ENCODE measurements around the gene ARHGEF6.
A peak's percentile ranks its signal among the peaks of the same experiment; 100 is the strongest.
"Not testable (repeated sequence)": the region's sequence is repeated elsewhere in the genome, so short reads cannot be mapped to it uniquely, and the experiment has no call there.

Gene ARHGEF6

DNA sequence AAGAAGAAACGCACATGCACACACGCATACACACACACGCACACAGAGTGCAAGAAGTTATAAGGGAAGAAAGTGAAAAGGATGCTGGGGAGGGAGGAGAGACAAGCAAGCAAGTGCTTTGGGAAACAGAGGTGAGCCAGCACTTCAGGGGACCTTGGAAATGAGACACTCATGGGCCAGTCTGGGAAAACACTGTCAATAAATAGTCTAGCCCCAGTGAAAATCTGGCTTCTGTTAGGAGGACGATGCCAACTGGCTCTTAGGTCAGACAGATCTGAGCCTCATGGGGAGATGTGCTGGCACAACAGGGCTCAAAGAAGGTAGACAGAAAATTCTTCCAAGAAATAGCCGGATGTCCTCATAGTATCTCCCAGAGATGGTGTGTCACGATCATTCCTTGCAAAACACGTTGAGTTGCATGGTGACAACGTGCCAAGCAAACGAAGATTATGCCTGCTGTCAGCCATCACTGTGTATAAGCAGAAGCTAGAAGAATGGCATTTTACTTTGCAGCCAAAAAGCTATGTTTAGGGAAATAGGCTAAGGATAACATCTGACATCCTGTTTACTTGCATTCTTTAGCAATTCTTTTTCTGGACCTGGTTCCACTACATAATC is 557 bp upstream of the ARHGEF6 start:
- no peak for DNase-seq

DNA sequence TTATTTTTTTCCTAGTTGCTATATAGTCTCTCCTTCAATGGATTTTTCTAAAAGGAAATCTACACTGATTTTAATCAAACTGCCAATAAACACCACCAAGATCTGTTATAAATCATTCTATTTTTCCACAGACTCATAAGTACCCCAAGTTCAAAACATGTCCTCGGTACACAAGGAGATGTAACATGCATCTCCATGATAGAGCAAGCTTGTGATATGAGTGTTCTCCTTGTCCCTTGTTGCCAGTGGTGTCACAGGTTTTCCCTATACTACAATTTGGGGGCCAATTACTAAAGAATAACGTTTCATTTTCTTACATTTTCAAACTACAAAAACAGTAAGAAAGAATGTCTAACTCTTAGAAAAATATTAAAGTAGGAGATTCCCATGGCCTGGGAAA is 491 bp downstream of the ARHGEF6 start:
- no peak for DNase-seq

DNA sequence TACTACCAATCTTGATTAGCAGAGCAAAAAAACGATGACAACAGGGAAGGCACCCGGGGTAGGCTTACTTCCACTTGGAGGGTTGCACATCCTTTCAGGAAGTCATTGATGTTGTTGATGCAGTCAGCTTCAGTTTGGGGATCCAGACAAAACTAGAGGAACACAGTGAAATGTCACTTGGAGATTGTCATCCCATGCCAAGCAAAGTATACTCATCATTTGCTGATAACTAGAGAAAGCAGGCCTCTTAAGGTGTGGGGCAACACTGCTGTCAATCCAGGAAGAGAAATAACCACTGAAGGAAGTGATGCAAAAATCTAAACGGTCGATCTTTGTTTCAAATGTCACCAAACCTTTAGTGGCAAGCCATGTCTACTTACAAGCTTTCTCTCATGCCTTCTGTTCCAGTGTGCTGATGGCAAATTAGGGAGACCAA is 1.4 kb downstream of the ARHGEF6 start:
- DNase-seq = no peak

DNA sequence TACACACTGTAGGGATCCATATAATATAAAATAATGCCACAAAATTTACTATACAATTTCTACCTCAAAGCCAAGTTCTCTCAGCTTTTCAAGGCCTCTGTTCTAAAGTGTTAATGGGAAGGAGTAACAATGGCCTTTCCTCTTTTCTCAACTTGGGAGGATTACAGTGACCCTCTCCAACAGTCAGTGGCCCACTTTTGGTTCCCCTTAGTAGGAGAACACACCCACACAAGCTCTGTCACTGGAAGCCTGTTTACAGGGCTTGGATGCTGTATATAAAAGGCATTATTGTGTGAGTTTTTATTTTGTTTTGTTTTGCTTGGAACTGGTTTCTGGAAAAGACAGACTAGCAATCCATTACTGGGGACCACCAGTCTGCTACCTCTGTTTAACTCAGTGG is 1.8 kb downstream of the ARHGEF6 start:
- DNase-seq = no peak

DNA sequence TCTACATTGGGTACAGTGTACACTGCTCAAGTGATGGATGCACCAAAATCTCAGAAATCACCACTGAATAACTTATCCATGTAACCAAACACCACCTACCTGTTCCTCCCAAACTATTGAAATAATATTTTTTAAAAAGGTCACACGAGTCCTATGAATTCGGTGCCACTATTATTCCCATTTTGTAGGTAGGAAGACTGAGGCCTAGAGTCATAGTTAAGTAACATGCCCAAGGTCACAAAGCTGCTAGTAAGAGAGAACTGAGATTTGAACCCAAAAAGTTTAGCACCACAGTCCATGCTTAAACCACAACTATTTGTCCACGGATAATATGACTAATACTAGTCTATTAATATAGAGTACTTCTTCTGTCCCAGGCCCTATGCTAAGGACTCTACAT is 2.7 kb downstream of the ARHGEF6 start:
- no peak for DNase-seq

DNA sequence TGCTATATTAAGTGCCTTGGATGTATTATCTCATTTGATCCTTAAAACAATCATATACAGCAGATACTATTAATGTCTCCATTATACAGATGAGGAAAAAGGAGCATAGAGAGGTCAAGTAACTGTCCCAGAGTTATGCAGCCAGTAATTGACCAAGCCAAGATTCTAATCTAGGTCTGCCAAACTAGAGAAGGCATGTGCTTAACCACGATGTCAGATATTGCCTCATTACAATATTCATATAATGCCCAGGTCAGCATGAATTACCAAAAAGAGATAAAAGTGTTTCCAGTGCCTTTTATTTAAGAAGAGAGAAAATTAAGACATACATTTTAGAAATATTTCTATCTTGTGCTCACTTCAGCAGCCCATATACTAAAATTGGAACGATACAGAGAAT is 7.1 kb downstream of the ARHGEF6 start:
- DNase-seq = no peak

DNA sequence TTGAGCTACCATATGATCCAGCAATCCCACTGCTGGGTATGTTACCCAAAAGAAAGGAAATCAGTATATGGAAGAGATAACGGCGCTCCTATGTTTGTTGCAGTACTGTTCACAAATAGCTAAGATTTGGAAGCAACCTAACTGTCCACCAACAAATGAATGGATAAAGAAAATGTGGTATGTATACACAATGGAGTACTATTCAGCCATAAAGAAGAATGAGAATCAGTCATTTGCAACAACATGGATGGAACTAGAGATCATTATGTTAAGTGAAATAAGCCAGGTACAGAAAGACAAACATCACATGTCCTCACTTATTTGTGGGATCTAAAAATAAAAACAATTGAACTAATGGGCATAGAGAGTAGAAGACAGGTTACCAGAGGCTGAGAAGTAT is 8.9 kb downstream of the ARHGEF6 start:
- not testable (repeated sequence) for DNase-seq

DNA sequence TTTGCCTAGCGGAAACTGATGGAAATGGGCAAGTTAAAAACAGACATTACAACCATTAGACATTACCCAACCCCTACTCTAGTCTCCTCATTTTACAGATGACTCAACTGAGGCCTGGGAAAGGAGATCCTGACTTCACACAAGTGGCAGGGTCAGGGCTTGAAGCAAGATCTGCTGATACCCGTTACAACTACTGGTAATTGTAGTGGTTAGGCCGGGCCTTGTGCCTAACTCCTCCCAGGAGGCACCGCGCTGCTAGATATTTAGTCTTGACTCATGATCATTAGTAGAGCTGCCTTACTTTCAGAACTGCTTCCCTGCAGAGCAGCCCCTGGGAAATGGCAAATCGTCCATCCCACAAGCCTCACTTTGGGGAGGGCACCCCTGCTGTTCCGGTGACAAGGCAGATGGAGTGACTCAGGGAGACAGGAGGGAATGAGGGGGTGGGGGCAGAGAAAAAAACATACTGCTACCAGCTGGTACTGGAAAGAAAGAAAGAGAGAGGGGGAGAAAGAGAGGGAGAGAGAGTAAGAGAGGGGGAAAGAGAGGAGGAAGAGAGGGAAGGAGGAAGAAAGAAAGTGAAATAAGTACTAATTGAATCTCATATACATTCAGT is 12.2 kb downstream of the ARHGEF6 start:
- DNase-seq = no peak

DNA sequence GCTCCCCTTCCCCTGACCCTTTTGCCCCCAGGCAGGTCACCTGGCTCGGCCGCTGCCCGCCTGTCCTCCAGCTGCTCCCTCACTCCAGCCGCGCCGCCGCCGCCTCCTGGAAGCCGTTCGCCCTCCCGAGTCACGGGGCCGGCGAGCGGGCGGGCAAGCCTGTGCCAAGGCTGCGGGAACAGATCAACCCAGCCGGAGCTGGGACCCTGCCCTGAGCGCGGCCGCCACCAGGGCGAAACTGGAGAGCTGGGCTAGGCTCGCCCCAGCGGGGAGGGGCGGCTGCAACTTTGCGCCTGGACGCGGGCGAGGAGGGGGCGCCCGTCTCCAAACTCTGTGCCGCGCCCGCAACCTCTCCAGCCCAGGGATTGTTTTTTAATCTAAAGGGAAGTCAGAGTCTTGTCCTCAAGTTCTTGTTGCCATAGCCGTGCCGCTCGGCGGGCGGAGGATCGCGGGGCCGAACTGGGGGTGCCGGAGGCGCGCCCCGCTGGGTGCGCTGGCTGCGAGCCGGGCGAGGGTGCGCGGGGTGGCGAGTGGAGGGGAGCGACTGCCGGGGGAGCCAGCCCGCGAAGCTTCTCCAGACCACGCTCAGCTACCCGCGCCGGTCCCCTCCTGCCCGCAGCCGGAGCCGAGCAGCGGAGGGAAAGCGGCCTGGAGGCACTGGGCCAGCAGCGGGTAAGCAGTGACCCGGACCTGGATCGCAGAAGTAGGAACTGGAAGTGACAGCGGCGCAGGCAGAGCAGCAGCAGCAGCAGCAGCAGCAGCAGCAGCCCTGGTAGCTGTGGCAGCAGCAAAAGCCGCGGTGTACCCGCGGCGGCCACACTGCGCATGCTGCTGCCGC is 13.4 kb downstream of the ARHGEF6 start:
- peak; percentile 52 for DNase-seq

DNA sequence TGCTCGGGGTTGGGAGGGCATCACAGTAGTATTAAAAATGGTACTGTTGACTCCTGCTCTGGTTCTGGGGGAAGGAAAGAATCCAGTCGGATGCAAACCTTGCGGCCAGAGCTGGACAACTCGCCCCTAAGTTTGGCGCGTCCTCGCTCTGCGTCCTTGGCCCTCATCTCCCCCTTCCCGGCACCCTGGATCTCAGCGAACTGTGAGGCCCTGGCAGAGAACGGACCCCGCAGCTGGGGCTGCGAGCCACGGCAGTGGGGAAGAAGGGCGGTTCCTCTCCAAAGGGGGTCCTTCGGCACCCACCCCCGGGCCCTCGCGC is 14.0 kb downstream of the ARHGEF6 start:
- no peak for DNase-seq

DNA sequence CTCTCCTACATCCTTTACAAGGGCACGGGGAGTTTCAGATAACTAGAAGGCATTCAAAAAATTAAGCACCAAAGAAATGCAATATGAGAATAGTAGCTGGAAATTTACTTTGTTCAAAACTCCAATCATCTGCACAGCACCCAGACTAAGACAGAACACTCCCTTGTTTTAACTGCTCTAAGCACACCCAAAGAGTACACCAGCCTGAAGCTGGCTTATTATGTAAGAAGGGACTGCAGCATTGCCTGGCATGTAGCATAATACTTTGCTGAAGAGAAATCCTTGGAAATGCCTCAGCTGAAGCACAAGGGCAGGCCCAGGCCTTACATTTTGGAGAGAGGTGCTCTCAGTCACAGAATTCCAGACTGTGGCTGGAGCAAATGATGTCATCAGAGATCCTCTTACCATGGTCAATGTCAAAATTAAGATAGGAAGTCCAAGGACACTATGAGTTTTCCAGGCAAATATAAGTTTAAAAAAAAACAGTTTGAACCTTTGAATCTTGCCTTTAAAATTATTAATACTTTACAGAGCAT is 14.8 kb downstream of the ARHGEF6 start:
- no peak for DNase-seq

DNA sequence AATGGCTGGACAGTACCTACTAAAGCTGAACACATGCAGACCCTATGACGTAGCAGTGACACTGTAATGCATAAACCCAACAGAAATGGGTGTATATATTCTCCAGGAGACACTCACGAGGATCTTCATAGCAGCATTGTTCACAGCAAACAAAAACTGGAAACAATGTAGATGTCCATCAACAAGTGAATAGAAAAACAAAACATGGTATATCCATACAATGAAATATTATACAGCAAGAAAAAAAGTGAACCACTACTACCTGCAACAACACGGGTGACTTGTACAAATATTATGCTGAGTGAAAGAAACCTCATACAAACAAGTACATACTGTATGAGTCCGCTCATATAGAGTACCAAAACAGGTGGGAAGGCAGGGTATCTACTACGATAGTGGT is 16.5 kb downstream of the ARHGEF6 start:
- DNase-seq = no peak

DNA sequence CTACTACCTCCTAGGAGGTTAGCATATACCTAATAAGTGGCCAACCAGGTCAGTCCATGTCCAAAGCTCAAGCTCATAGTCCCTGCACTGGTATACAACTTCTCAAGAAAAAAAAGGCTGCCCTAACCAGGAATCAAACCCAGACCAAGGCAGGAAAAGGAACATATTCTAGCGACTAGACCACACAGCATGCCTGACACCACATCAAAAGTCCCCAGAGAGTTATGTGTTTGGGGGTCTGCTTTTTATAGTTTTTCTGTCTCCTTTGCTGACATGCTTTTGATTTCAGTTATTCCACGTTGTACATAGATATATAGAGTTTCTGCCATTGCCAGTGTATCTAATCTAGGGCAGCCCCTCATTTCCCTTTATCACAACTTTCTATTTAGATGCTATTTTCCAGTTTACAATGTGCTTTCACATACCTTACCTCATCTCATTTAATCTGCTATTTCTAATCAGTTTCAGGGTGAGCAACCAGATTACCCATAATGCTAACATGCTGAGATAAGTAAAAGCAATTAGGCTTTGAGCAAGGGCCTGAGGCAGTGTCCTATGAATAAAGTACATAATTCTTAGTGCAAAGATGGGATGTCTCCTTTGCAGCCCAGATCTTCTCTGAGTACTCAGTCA is 17.8 kb downstream of the ARHGEF6 start:
- DNase-seq = no peak

DNA sequence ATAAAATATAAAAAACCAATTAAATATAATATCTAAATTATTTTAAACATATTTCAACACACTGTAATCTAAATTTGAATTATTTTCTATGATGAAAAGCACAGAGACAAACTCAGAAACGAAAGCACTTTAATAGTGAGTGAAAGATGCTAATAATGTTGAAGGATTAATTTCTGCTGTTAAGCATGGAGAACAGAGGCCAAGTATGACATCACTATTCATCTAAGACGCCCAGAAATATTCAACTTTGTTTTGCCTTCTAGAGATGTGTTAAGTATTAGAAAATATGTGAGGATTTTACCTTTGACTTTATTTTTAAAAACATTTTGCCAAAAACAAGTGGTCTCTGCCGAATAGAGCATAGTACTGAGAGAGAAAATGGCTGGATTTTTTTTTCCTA is 19.3 kb downstream of the ARHGEF6 start:
- DNase-seq = no peak

DNA sequence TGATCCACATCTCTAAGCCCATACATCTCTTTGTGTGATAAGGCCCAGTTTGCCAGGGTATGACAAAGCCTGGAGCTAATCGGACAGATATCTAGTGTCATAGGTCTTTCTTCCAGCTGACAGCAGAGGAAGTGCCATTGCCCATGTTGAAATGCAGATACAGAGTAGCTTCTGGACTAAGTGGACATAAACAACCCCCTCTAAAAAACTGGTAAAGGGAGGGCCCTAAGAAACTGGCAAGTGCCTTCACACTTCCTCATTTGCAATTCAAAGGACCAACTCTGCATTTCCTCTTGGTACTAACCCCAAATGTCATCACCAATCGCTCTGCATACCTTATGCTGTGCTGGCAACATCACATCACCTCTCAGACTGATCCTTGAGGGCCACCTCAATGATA is 20.8 kb downstream of the ARHGEF6 start:
- no peak for DNase-seq

DNA sequence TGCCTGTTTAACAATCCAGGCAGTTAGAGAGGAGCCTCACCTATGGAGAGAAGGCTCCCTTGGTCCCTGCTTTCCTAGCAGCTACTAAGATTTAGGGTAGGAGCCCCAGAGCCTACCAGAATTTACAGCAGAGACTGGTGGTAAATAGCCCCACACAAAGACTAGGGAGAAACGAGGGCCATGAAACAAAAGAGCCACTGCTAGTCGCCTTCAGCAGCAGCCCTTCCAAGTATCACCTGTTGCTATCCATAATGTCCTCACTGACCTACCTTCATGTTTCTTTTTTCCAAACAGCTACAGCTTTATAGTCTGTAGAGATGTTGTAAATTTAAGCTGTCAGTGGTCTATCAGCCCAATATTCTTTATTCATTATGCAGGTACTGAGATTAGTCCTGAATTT is 25.3 kb downstream of the ARHGEF6 start:
- no peak for DNase-seq

DNA sequence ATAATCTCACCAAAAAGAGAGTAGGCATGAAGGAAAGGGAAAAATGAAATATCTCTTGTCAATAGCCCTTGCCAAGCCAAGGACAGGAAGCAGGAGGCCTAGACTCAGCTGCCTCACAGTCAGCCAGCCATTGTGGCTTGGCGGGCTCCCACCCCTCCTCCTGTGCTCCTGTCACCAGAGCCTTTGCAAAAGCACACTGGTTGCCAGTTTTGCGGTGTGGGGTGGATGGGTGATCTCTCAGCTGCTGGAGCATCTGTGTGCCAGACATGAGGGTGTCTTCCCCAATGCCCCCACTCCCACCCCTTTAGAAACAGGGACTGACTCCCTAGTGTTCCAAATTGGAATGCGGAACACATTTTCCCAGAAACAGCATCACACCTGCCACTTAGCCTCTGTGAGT is 26.1 kb downstream of the ARHGEF6 start:
- DNase-seq = no peak

DNA sequence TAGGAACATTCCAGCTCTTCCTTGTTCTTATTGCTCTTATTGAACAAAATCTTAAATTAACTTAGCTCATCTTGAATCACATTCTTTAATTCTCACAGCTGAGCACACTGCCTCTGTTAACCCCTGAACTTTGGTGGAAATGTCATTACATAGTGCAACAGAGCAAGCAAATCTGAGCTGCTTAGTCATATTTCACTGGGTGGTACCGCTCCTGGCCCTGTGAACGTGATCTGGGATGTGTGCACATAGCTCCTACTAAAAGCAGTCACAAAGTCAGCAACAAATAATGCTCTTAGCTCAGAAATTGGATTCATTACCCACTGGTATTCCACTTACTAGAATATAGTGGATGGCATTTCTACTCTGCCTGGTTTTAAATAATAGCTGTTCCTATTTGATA is 27.9 kb downstream of the ARHGEF6 start:
- DNase-seq = no peak

DNA sequence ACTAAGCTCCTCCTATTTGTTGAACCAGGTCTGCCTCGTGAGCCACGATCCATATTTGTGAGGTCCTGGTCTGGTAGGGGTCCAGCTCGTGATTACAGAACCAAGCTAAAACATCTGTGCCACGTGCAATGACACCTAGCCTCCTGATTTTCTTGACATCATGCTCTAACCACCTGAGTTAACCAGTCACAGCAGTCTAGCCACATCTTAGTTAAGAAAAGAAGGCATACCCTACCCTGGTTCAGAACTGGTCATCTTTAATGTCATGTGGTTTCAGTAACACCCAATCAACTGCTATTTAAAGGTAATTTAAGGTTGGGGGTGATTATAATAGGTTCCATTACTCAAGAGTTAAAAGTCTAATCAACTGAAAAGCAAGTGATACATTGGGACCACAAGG is 28.4 kb downstream of the ARHGEF6 start:
- no peak for DNase-seq

DNA sequence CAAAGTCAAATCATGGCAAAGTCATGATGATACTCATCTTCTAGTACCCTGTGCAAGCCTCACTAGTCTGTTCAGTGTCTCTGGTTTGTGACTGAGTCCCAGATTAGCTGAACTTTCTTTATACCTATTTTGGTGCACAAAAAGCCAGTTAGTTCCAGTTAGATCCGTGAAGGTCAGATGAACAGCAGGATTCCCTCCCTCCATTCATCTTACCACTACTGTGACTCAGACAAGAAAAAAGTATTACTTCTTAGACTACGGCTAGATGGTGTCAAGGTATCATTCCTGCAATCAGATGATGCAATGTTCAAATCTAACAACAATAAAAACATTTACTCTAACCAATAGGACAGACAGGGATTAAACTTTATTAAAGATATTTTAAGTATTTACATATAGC is 30.4 kb downstream of the ARHGEF6 start:
- no peak for DNase-seq

DNA sequence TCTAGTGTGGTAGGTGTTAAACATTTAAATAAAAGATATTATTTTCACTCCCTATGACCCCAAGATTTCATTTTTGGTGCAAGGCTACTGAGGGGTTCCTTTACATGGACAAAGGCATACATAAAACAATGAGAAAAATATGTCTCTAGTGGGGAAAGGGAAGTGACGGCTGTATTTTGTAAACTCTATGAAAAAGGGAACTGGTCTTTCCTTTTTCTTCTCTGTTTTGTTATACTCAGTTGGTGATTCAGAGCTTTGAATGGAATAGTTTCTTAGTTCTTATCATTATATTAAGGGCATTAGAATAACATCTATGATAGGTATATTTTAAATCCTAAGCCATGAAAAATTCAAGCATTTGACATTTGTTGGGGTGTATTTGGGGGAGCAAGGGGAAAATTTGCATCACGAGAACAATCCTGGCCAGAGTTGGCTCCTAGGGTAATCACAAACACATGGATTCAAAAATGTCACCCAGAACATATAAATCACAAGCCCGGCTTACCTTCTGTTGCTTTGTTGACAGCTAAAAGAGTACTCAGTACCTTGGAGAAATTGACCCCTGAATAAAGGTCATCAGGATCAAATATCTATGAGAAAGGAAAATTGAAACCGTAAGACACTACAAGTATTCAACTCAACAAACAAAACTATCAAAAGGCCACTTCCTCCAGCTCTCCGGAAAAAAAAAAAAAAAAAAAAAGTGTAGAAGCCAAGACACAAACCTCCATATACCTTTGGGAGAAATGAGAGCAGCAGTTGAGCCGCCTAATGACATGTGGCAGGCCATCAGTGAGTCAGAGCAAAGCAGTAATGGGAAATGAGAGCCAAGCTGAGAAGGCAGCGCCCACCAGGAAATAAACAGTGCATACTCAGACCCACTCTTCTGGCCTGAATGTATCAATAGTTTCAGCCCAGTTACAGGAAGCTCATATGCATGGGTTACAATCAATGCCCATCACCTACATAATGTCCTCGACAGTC is 33.4 kb downstream of the ARHGEF6 start:
- no peak for DNase-seq

Data from 8988T (cell line).